Measurements from ENCODE around the gene WASF3.

The WASF3 gene

DNA sequence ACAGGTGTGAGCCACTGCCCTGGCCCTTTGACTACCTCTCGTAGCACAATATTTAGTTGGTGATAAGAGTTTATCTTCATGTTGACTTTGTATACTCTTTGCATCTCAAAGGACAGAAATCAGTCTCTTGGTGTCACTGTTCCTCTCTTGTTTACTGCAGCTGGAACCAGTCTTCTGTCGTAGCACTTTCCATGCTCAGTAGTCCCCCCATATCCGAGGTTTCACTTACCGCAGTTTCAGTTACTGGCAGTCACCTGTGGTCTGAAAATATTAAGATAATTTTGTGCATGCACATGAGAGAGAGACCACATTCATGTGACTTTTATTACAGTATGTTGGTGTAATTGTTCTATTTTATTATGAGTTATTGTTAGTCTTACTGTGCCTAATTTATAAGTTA lies 49.1 kb downstream of the WASF3 start:
- TF ChIP-seq SIN3A (IDR thresholded peaks at IDR 0.05; ENCODE audit: borderline replicate concordance, insufficient read depth, low read length), result no peak
- no peak for TF ChIP-seq POLR2AphosphoS5 (IDR thresholded peaks at IDR 0.05; ENCODE audit: low read depth, low read length)
- TF ChIP-seq TAF1 (IDR thresholded peaks at IDR 0.05; ENCODE audit: borderline replicate concordance, insufficient read depth, low read length), result no peak
- TF ChIP-seq, protein P1, sequence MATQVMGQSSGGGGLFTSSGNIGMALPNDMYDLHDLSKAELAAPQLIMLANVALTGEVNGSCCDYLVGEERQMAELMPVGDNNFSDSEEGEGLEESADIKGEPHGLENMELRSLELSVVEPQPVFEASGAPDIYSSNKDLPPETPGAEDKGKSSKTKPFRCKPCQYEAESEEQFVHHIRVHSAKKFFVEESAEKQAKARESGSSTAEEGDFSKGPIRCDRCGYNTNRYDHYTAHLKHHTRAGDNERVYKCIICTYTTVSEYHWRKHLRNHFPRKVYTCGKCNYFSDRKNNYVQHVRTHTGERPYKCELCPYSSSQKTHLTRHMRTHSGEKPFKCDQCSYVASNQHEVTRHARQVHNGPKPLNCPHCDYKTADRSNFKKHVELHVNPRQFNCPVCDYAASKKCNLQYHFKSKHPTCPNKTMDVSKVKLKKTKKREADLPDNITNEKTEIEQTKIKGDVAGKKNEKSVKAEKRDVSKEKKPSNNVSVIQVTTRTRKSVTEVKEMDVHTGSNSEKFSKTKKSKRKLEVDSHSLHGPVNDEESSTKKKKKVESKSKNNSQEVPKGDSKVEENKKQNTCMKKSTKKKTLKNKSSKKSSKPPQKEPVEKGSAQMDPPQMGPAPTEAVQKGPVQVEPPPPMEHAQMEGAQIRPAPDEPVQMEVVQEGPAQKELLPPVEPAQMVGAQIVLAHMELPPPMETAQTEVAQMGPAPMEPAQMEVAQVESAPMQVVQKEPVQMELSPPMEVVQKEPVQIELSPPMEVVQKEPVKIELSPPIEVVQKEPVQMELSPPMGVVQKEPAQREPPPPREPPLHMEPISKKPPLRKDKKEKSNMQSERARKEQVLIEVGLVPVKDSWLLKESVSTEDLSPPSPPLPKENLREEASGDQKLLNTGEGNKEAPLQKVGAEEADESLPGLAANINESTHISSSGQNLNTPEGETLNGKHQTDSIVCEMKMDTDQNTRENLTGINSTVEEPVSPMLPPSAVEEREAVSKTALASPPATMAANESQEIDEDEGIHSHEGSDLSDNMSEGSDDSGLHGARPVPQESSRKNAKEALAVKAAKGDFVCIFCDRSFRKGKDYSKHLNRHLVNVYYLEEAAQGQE (IDR thresholded peaks at IDR 0.05; ENCODE audit: insufficient read depth in 1 of 2, low read depth in 2 of 2, low read length in 2 of 2), result no peak
- TF ChIP-seq FOXP2 (optimal IDR thresholded peaks at IDR 0.05; ENCODE audit: borderline replicate concordance, extremely low read depth, extremely low read length, insufficient read depth), result no peak

DNA sequence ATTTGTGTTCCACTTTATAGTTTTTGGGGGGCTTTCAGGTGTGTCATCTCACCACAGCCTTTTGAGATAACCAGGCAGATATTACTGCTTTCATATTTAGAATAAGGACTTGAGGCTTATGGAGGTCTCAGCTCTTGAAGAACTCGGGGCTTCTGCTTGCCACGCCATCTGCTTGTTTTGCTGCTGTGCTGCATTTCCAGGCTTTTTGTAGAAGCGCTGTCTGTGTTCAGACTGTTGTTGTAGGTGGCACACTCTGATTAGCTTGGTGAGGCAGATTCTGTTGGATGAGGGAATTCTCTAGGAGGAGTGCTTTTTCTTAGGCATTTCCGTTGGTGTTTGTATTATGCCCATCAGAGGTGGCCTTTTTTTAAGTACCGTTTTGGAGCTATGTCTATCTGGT lies 57.2 kb downstream of the WASF3 start:
- no peak for TF ChIP-seq POLR2AphosphoS5 (IDR thresholded peaks at IDR 0.05; ENCODE audit: low read depth, low read length)
- no peak for TF ChIP-seq SIN3A (IDR thresholded peaks at IDR 0.05; ENCODE audit: borderline replicate concordance, insufficient read depth, low read length)
- TF ChIP-seq, protein P1 (IDR thresholded peaks at IDR 0.05; ENCODE audit: insufficient read depth in 1 of 2, low read depth in 2 of 2, low read length in 2 of 2), result no peak
- TF ChIP-seq FOXP2 (optimal IDR thresholded peaks at IDR 0.05; ENCODE audit: borderline replicate concordance, extremely low read depth, extremely low read length, insufficient read depth), result no peak
- no peak for TF ChIP-seq TAF1 (IDR thresholded peaks at IDR 0.05; ENCODE audit: borderline replicate concordance, insufficient read depth, low read length)

DNA sequence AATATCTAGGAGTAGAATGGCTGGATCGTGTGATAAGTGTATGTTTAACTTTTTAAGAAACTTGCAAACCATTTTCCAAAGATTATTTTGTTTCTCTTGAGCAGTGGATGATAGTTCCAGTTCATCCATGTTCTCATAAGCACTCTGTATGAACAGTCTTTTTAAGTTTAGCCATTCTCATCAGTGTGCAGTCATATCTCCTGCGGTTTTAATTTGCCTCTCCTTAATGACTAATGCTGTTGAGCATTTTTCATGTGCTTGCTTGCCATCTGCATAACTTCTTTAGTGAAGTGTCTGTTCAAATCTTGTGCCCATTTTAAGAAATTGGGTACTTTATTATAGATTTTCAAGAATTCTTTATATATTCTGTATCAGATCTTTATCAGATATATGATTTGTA lies 58.6 kb downstream of the WASF3 start:
- TF ChIP-seq, protein P1 (IDR thresholded peaks at IDR 0.05; ENCODE audit: insufficient read depth in 1 of 2, low read depth in 2 of 2, low read length in 2 of 2), result no peak
- TF ChIP-seq POLR2AphosphoS5 (IDR thresholded peaks at IDR 0.05; ENCODE audit: low read depth, low read length) (no peak), FOXP2 (optimal IDR thresholded peaks at IDR 0.05; ENCODE audit: borderline replicate concordance, extremely low read depth, extremely low read length, insufficient read depth) (no peak), SIN3A (IDR thresholded peaks at IDR 0.05; ENCODE audit: borderline replicate concordance, insufficient read depth, low read length) (no peak), TAF1 (IDR thresholded peaks at IDR 0.05; ENCODE audit: borderline replicate concordance, insufficient read depth, low read length) (no peak)

DNA sequence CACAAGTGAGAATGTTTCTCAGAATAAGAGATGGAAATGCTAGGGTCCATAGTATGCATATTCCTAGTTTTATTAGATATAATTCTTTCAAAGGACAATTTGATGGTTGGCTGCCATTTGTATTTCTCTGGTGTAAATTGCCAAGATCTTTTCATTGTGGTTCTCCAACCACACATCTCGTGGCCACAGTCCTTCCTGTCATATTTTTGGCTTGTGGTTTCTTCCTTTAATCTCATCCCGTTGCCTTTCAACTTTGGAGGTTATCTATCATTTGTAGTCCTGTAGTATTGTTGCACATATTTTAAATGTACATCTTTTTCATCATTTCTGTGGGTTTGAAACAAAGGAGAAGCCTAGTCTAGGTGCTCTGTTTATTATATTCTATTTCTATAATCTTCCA lies 61.2 kb downstream of the WASF3 start:
- TF ChIP-seq FOXP2 (optimal IDR thresholded peaks at IDR 0.05; ENCODE audit: borderline replicate concordance, extremely low read depth, extremely low read length, insufficient read depth) (no peak), POLR2AphosphoS5 (IDR thresholded peaks at IDR 0.05; ENCODE audit: low read depth, low read length) (no peak), SIN3A (IDR thresholded peaks at IDR 0.05; ENCODE audit: borderline replicate concordance, insufficient read depth, low read length) (no peak), TAF1 (IDR thresholded peaks at IDR 0.05; ENCODE audit: borderline replicate concordance, insufficient read depth, low read length) (no peak)
- TF ChIP-seq, protein P1 (IDR thresholded peaks at IDR 0.05; ENCODE audit: insufficient read depth in 1 of 2, low read depth in 2 of 2, low read length in 2 of 2), result no peak

DNA sequence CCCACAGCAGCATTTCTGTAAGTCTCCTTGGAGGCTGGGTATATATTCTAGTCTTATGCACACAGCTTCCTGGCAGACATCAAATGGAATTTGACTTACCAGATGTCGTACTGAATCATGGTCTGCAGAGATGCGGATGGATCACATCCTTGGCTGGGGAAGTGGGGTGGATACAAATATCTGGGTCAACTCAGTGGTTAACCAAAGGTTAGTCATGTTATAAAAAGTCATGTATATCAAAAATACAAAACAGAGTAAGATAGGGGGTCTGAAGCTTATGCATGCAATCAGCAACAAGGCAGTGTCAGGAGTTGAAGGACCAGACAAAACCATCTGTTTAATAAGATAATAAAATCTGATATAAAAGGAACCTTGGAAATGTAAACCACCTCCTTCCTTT lies 61.9 kb downstream of the WASF3 start:
- TF ChIP-seq TAF1 (IDR thresholded peaks at IDR 0.05; ENCODE audit: borderline replicate concordance, insufficient read depth, low read length) (no peak), FOXP2 (optimal IDR thresholded peaks at IDR 0.05; ENCODE audit: borderline replicate concordance, extremely low read depth, extremely low read length, insufficient read depth) (no peak), POLR2AphosphoS5 (IDR thresholded peaks at IDR 0.05; ENCODE audit: low read depth, low read length) (no peak), SIN3A (IDR thresholded peaks at IDR 0.05; ENCODE audit: borderline replicate concordance, insufficient read depth, low read length) (no peak)
- TF ChIP-seq, protein P1 (IDR thresholded peaks at IDR 0.05; ENCODE audit: insufficient read depth in 1 of 2, low read depth in 2 of 2, low read length in 2 of 2), result no peak
